Measurements from ENCODE around the gene WDR6.
A peak's percentile ranks its signal among the peaks of the same experiment; 100 is the strongest.

The WDR6 gene

DNA sequence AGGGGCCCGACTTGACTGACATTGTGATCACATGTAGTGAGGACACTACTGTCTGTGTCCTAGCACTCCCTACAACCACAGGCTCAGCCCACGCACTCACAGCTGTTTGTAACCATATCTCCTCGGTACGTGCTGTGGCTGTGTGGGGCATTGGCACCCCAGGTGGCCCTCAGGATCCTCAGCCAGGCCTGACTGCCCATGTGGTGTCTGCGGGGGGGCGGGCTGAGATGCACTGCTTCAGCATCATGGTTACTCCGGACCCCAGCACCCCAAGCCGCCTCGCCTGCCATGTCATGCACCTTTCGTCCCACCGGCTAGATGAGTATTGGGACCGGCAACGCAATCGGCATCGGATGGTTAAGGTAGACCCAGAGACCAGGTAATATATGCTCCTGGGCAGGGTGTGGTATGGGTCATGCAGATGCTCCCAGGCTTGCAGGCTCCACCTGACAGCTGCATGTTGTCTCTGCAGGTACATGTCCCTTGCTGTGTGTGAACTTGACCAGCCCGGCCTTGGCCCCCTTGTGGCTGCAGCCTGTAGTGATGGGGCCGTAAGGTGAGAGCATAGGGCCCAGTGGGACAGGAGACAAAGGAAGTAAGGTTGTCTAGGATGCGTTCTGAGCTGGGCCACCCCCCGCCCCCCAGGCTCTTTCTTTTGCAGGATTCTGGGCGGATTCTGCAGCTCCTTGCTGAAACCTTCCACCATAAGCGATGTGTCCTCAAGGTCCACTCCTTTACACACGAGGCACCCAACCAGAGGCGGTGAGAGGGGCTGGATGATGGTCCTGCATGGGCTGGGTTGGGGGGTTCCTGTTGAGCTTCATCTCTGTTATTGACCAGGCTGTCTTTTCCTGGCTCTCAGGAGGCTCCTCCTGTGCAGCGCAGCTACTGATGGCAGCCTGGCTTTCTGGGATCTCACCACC is 6.8 kb downstream of the WDR6 start:
- TF ChIP-seq, protein P1, sequence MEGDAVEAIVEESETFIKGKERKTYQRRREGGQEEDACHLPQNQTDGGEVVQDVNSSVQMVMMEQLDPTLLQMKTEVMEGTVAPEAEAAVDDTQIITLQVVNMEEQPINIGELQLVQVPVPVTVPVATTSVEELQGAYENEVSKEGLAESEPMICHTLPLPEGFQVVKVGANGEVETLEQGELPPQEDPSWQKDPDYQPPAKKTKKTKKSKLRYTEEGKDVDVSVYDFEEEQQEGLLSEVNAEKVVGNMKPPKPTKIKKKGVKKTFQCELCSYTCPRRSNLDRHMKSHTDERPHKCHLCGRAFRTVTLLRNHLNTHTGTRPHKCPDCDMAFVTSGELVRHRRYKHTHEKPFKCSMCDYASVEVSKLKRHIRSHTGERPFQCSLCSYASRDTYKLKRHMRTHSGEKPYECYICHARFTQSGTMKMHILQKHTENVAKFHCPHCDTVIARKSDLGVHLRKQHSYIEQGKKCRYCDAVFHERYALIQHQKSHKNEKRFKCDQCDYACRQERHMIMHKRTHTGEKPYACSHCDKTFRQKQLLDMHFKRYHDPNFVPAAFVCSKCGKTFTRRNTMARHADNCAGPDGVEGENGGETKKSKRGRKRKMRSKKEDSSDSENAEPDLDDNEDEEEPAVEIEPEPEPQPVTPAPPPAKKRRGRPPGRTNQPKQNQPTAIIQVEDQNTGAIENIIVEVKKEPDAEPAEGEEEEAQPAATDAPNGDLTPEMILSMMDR (IDR thresholded peaks at IDR 0.05; ENCODE audit: control insufficient read depth, insufficient read depth, low read depth, low read length, missing control alignments): peak; percentile 82
- no peak for DNase-seq (ENCODE audit: low read depth)

GRCh38 chr3:49015072-49015471 is 7.9 kb downstream of the WDR6 start:
- TF ChIP-seq, protein P1 (IDR thresholded peaks at IDR 0.05; ENCODE audit: control insufficient read depth, insufficient read depth, low read depth, low read length, missing control alignments): no peak
- no peak overlapping the region for H3K4me3 ChIP-seq (ENCODE audit: control insufficient read depth, low read depth, low read length)
- no peak for DNase-seq (ENCODE audit: low read depth)

More for the DNA sequence above, 6.8 kb downstream of the WDR6 start:
- H3K4me3 ChIP-seq (ENCODE audit: control insufficient read depth, low read depth, low read length): no peak overlapping the region

GRCh38 chr3:49015765-49016164 is 8.6 kb downstream of the WDR6 start:
- TF ChIP-seq, protein P1 (IDR thresholded peaks at IDR 0.05; ENCODE audit: control insufficient read depth, insufficient read depth, low read depth, low read length, missing control alignments): no peak
- no peak overlapping the region for H3K4me3 ChIP-seq (ENCODE audit: control insufficient read depth, low read depth, low read length)
- no peak for DNase-seq (ENCODE audit: low read depth)

DNA sequence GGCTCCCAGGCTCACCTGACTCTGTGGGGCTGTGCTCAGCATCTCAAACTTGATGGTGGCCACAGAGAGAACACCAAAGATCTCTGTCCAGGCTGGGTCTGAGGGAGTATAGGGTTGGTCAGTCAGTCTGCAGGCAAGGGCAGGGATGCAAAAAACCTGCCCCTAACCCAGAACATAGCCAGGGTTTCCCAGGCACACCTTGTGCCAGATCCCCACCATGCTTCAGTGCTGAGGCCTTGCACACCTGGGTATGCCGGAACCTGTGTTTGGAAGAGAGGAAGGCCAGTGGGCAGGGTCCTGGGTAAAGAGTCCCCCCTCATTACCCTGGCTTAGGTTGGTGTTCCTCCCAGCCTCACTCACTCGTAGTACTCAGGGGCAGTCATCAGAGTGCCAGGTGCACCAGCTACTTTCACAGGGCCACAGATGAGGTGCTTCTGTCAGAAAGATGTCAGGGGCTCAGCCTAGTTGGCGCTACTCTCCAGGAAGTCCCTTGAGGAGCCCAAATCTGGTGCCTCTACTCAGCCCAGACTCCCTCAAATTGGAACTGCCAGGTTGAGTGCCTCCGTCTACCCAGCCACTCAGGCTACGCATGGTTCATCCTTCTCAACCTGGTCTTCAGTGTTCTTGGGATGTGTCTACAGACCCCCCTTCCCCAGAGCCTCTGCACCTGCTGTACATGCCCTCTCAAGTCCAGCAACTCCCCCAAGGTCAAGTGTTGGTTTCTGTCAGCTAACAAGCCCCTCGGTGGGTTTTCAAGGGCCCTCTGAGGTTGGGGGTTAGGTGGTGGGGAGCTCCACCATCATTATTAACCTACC is 9.4 kb downstream of the WDR6 start:
- TF ChIP-seq, protein P1 (IDR thresholded peaks at IDR 0.05; ENCODE audit: control insufficient read depth, insufficient read depth, low read depth, low read length, missing control alignments): no peak
- no peak overlapping the region for H3K4me3 ChIP-seq (ENCODE audit: control insufficient read depth, low read depth, low read length)
- DNase-seq (ENCODE audit: low read depth): no peak

DNA sequence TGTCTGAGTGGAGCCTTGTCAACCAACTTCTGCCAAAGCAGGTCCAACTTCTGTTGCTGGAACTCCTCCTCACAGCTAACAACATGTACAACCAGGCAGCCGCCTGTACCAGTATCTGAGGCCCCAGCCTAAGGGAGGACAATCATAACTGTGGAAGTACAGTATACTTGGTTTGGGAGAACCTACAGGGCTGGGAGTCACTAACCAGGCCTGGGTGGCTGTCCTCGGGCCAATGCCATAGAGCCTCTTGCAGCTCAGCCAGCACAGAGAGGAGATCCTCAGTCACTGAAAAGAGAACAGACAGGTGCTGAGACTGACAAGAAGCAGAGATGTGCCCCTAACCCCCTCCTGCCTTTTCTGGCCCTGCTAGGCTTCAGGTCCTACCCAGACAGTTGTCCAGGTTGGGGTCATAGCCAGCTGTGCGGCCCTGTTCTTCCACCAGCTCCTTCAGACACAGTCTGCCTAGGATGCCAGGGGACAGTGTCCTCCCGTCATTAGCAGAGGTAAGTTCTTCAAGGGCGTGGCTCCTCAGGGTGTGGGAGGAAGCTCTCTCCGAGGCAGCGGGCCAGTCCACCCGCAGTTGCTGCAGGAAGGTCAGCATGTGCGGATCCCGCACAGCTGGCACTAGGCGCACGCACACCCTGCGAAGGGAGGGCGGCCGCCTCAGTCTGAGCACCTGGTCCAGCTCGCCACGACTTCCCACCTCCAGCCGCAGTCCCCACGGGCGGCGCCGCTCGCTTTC is 10.2 kb downstream of the WDR6 start:
- peak overlapping the region; percentile 79 for H3K4me3 ChIP-seq (ENCODE audit: control insufficient read depth, low read depth, low read length)

More for the DNA sequence above, 10.2 kb downstream of the WDR6 start:
- TF ChIP-seq, protein P1 (IDR thresholded peaks at IDR 0.05; ENCODE audit: control insufficient read depth, insufficient read depth, low read depth, low read length, missing control alignments): no peak
- no peak for DNase-seq (ENCODE audit: low read depth)
